ENCODE results near the gene EMP2. TPM values are rescaled to one million over a fixed set of nuclear protein-coding genes. Genes with fewer than 3 reads are reported as not detected.
A peak's percentile ranks its signal among the peaks of the same experiment; 100 is the strongest.

EMP2 gene
- total RNA-seq, 1 experiment from 2014 or later: 198 TPM

DNA sequence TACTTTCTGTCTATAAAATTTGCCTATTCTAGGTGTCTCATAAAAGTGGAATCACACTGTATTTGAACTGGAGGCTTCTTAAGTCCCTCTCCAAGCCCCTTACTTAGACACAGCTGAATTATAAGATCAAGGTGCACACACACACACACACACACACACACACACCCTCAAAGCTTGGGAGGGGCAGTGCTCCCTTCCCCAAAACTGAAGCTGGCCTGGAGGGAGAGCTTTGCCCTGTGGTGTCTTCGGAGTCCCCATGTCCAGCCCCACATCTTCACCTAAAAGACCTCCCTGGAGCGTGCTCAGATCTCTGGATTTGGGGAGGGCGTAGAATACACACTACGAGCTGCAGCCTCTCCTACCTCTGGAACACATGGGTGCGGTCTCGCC lies 828 bp downstream of the EMP2 start:
- H3K27me3 ChIP-seq (replicated peaks; ENCODE audit: control insufficient read depth, insufficient read depth, low read length): no peaks in the 10 kb centered on the region
- CTCF ChIA-PET: interaction anchor here (0.8 kb wide), 1 partner anchor 42 kb away, joined by 3 read pairs; no protein-coding TSS in a partner anchor
- DNase-seq: no peak
- 0 out of 2 replicates have a peak, but pooled peaks cover 4% of the 10 kb centered on the region for H3K9me3 ChIP-seq
- peak overlapping the region; percentile 79 for H3K27ac Mint-ChIP-seq (ENCODE audit: unreplicated experiment)
- peak overlapping the region; percentile 90 for H3K4me3 Mint-ChIP-seq (ENCODE audit: unreplicated experiment)
- TF ChIP-seq, protein P1, sequence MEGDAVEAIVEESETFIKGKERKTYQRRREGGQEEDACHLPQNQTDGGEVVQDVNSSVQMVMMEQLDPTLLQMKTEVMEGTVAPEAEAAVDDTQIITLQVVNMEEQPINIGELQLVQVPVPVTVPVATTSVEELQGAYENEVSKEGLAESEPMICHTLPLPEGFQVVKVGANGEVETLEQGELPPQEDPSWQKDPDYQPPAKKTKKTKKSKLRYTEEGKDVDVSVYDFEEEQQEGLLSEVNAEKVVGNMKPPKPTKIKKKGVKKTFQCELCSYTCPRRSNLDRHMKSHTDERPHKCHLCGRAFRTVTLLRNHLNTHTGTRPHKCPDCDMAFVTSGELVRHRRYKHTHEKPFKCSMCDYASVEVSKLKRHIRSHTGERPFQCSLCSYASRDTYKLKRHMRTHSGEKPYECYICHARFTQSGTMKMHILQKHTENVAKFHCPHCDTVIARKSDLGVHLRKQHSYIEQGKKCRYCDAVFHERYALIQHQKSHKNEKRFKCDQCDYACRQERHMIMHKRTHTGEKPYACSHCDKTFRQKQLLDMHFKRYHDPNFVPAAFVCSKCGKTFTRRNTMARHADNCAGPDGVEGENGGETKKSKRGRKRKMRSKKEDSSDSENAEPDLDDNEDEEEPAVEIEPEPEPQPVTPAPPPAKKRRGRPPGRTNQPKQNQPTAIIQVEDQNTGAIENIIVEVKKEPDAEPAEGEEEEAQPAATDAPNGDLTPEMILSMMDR (IDR thresholded peaks at IDR 0.05; ENCODE audit: insufficient read depth in 1 of 2, low read depth in 1 of 2, low read length in 1 of 2, severe bottlenecking in 1 of 2, unreplicated experiment in 1 of 2): no peak
- H3K4me1 Mint-ChIP-seq (ENCODE audit: low read depth, unreplicated experiment): peaks cover 48% of the 10 kb centered on the region
- peaks cover 46% of the 10 kb centered on the region for H3K4me1 ChIP-seq
- BruUV-seq (replicated peaks): no TSS peak
- POLR2A ChIA-PET: interaction anchor here (1.8 kb wide), 1 partner anchor 43 kb away, joined by 9 read pairs; no protein-coding TSS in a partner anchor
- no peaks in the 10 kb centered on the region for H3K27me3 Mint-ChIP-seq (ENCODE audit: insufficient read depth, unreplicated experiment)
- peaks cover 13% of the 10 kb centered on the region for H3K9me3 Mint-ChIP-seq (ENCODE audit: unreplicated experiment)
- intact Hi-C loops (cut with micrococcal nuclease; ENCODE audit: unreplicated experiment): no loop called here
- H3K36me3 Mint-ChIP-seq (ENCODE audit: insufficient read depth, unreplicated experiment): peaks cover 17% of the 10 kb centered on the region
- peak overlapping the region; percentile 96 for H3K4me3 ChIP-seq (ENCODE audit: low read depth, low read length)
- H3K36me3 ChIP-seq (ENCODE audit: control insufficient read depth, insufficient read depth, low read length): no peaks in the 10 kb centered on the region

DNA sequence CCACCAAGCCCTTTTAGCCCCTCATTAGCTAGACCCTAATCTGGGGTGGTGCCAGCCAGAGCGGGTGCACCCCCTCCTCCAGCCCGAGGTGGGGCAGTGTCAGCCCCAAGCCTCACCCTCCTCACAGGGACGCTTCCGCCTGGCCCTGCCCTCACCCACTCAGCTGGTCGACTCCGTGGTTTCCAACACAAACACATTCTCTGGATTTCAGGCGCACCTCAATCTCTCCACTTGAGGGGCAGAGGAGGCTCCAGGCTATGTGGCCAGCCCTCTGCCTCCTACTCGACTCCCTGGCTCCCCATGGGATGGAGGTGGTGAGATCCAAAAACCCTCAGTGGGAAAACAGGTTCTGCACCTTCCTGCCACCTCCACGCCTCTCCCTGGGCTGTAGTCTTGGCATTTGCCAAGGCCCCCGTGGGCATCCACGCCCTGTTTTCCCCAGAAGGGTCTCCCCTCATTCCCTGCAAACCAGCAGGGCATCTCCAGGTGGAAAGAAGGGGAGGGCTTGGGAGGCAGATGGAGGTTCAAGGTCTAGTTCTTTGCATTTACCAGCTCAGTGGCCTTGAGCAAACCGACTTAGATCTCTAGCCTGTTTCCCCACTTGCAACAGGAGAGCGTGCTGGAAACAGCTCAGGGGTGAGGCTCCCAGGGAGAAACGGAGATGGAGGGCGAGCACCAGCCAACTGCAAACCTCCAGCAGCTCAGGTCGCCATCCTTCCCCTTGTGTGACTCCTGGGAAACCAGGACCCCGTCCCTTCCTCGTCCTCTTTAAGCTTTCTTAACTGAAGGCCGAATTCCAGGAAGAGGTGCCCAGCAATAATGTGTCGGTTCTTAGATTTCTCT lies 1.7 kb downstream of the EMP2 start:
- no TSS peak for BruUV-seq (replicated peaks)
- peak overlapping the region; percentile 18 for H3K4me3 ChIP-seq (ENCODE audit: low read depth, low read length)
- TF ChIP-seq, protein P1 (IDR thresholded peaks at IDR 0.05; ENCODE audit: insufficient read depth in 1 of 2, low read depth in 1 of 2, low read length in 1 of 2, severe bottlenecking in 1 of 2, unreplicated experiment in 1 of 2): no peak
- H3K36me3 ChIP-seq (ENCODE audit: control insufficient read depth, insufficient read depth, low read length): no peaks in the 10 kb centered on the region
- Mint-ChIP-seq H3K9me3 (ENCODE audit: unreplicated experiment) (peaks cover 11% of the 10 kb centered on the region), H3K27ac (ENCODE audit: unreplicated experiment) (peak overlapping the region; percentile 79), H3K27me3 (ENCODE audit: insufficient read depth, unreplicated experiment) (no peaks in the 10 kb centered on the region), H3K36me3 (ENCODE audit: insufficient read depth, unreplicated experiment) (peaks cover 23% of the 10 kb centered on the region), H3K4me1 (ENCODE audit: low read depth, unreplicated experiment) (peaks cover 48% of the 10 kb centered on the region), H3K4me3 (ENCODE audit: unreplicated experiment) (peak overlapping the region; percentile 90)
- CTCF ChIA-PET: interaction anchor here (0.6 to 0.8 kb wide), 2 partner anchors 20 to 43 kb away, joined by 3 to 6 read pairs; no protein-coding TSS in a partner anchor
- H3K9me3 ChIP-seq: 0 out of 2 replicates have a peak, but pooled peaks cover 4% of the 10 kb centered on the region
- H3K27me3 ChIP-seq (replicated peaks; ENCODE audit: control insufficient read depth, insufficient read depth, low read length): no peaks in the 10 kb centered on the region
- peaks cover 45% of the 10 kb centered on the region for H3K4me1 ChIP-seq
- intact Hi-C loops (cut with micrococcal nuclease; ENCODE audit: unreplicated experiment): no loop called here
- no peak for DNase-seq
- POLR2A ChIA-PET: no interaction called here

DNA sequence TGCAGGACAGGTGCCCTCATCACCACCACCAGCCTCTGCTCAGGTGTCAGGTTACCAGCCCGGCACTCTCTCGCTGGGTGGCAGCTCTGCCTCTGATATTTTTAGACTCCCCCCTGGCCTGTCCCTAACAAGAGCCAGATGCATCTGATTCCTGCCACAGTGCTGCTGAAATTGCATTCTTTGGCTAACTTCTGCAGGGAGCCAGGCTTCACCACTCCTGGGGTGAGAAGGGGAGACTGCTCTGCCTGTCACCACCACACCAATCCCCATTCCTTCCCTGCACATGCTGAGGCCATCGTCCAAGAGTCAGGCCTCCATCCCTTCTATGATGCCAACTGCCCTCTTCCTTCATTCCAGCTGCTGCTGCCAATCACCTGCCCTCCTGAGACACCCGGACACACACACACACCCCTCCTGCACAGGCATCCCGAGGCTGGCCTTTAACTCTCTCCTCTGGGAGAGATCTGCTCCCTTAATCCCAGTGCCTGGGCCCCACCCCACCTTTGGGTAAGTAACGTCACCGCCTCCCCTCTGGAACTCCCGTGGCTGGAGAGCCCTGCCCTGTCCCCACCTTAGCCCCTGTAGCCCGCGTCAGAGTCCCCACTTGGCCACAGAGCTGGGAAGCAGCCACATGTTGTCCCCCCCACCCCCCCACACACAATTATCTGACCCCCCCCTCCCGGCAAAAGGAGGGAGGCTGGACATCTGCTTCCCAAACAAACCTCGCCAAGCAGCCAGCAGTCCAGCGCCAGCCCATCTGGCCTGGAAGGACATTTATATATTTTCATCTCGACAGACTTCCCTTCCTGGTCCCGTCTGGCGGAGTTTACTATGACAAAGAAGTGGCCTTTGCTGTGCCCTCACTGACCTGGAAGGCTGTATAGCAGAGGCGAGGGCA lies 2.8 kb downstream of the EMP2 start:
- no peaks in the 10 kb centered on the region for H3K27me3 ChIP-seq (replicated peaks; ENCODE audit: control insufficient read depth, insufficient read depth, low read length)
- TF ChIP-seq, protein P1 (IDR thresholded peaks at IDR 0.05; ENCODE audit: insufficient read depth in 1 of 2, low read depth in 1 of 2, low read length in 1 of 2, severe bottlenecking in 1 of 2, unreplicated experiment in 1 of 2): no peak
- CTCF ChIA-PET: no interaction called here
- intact Hi-C loops (cut with micrococcal nuclease; ENCODE audit: unreplicated experiment): no loop called here
- peaks cover 33% of the 10 kb centered on the region for H3K36me3 Mint-ChIP-seq (ENCODE audit: insufficient read depth, unreplicated experiment)
- no TSS peak for BruUV-seq (replicated peaks)
- peak overlapping the region; percentile 69 for H3K27ac Mint-ChIP-seq (ENCODE audit: unreplicated experiment)
- no peaks in the 10 kb centered on the region for H3K36me3 ChIP-seq (ENCODE audit: control insufficient read depth, insufficient read depth, low read length)
- no peaks in the 10 kb centered on the region for H3K9me3 ChIP-seq
- no peak for DNase-seq
- H3K27me3 Mint-ChIP-seq (ENCODE audit: insufficient read depth, unreplicated experiment): no peaks in the 10 kb centered on the region
- peak overlapping the region; percentile 90 for H3K4me3 Mint-ChIP-seq (ENCODE audit: unreplicated experiment)
- peaks cover 38% of the 10 kb centered on the region for H3K4me1 Mint-ChIP-seq (ENCODE audit: low read depth, unreplicated experiment)
- H3K9me3 Mint-ChIP-seq (ENCODE audit: unreplicated experiment): no peaks in the 10 kb centered on the region
- no peak overlapping the region for H3K4me3 ChIP-seq (ENCODE audit: low read depth, low read length)
- H3K4me1 ChIP-seq: peaks cover 45% of the 10 kb centered on the region
- POLR2A ChIA-PET: no interaction called here

All from Caco-2 (cell line).